Calu3 (cell line): Measurements from ENCODE around the gene CDH13. TPM values are rescaled to one million over a fixed set of nuclear protein-coding genes. Genes with fewer than 3 reads are reported as not detected.

Source experiments
- BruUV-seq: library from RNA; stranded (reverse); fragments of 400-500 nt; replicated peaks from 2 replicates; lab custom pipeline; 2021; lab: Mats Ljungman, UMichigan
- CTCF ChIA-PET: fragments of 300-600 bp; sonication (Branson Sonifier 250); formaldehyde crosslinking; loops from one replicate; lab custom pipeline; 2022; ENCODE audit warnings: antibody characterized with exemption; lab: Charles Lee
- DNase-seq: peaks from one replicate; pipeline ENCODE4 v3.0.0; 2022
- H3K27ac Mint-ChIP-seq: one replicate; pipeline ENCODE4 v1.8.0; 2022; ENCODE audit warnings: mixed read lengths; ENCODE audit not compliant: unreplicated experiment
- H3K27me3 Mint-ChIP-seq: one replicate; pipeline ENCODE4 v1.8.0; 2022; ENCODE audit warnings: mixed read lengths; ENCODE audit not compliant: unreplicated experiment
- H3K36me3 Mint-ChIP-seq: one replicate; pipeline ENCODE4 v1.8.0; 2022; ENCODE audit warnings: mild to moderate bottlenecking, moderate library complexity, mixed read lengths; ENCODE audit not compliant: insufficient read depth, unreplicated experiment
- H3K4me1 Mint-ChIP-seq: one replicate; pipeline ENCODE4 v1.8.0; 2022; ENCODE audit warnings: mild to moderate bottlenecking, low read depth, mixed read lengths; ENCODE audit not compliant: unreplicated experiment
- H3K4me3 Mint-ChIP-seq: one replicate; pipeline ENCODE4 v1.8.0; 2022; ENCODE audit warnings: mild to moderate bottlenecking, low read depth, moderate library complexity, mixed read lengths; ENCODE audit not compliant: unreplicated experiment
- H3K9me3 Mint-ChIP-seq: one replicate; pipeline ENCODE4 v1.8.0; 2022; ENCODE audit warnings: low read depth, mixed read lengths; ENCODE audit not compliant: unreplicated experiment
- CTCF ChIP-seq: fragments of 200-600 bp; IDR thresholded peaks from one replicate; pipeline ENCODE4 v1.8.0; 2022; ENCODE audit warnings: antibody characterized with exemption; ENCODE audit not compliant: unreplicated experiment
- intact Hi-C: fragments of 100-400 bp; cut with micrococcal nuclease; formaldehyde crosslinking; loops from one replicate; pipeline ENCODE4 v1.10.0; 2022; ENCODE audit not compliant: unreplicated experiment
- total RNA-seq: library from RNA; stranded (reverse); gene quantifications from 2 replicates; pipeline ENCODE4 v1.2.3, GENCODE V29; 2022

CDH13 gene
- total RNA-seq, 1 experiment from 2014 or later = not detected

DNA sequence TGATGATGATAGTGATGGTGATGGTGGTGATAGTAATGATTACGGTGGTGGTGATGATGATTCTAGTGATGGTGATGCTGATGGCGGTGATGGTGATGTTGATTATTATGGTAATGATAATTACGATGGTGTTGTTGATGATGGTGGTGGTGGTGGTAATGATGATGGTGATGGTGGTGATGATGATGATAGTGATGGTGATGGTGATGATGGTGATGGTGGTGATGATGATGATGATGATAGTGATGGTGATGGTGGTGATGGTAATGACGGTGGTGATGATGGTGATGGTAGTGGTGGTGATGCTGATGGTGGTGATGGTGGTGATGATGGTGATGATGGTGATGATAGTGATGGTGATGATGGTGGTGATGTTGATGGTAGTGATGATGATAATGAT is 370.0 kb downstream of the CDH13 start:
- Mint-ChIP-seq H3K4me3 (no peak overlapping the region), H3K36me3 (no peaks in the 10 kb centered on the region), H3K27me3 (no peaks in the 10 kb centered on the region), H3K27ac (no peak overlapping the region), H3K4me1 (no peaks in the 10 kb centered on the region), H3K9me3 (peaks cover 16% of the 10 kb centered on the region)
- TF ChIP-seq CTCF = no peak
- intact Hi-C loops = no loop called here
- CTCF ChIA-PET = no interaction called here
- DNase-seq = no peak
- BruUV-seq = no TSS peak

DNA sequence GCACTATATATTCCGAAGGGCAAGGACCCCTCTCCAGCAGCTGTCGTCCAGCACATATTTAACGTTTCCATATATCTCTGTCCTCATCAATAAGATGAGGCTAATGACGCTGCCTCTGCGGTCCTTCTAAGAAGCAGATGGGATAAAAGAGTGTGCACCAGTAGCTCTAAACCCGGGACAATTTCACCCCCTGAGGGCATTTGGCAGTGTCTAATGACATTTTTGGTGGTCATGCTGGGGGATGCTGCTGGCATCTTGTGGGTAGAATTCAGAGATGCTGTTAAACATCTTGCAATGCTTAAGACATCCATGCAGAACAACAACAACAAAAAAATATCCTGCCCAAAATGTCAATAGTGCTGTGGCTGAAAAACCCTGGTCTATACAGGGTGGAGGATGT is 372.9 kb downstream of the CDH13 start:
- no peaks in the 10 kb centered on the region for H3K27me3 Mint-ChIP-seq
- no peaks in the 10 kb centered on the region for H3K36me3 Mint-ChIP-seq
- CTCF ChIA-PET = interaction anchor here (0.7 kb wide), 1 partner anchor 215 kb away, joined by 3 read pairs; no protein-coding TSS in a partner anchor
- H3K9me3 Mint-ChIP-seq = peaks cover 14% of the 10 kb centered on the region
- no peak for TF ChIP-seq CTCF
- H3K4me3 Mint-ChIP-seq = no peak overlapping the region
- DNase-seq = no peak
- BruUV-seq = no TSS peak
- no peaks in the 10 kb centered on the region for H3K4me1 Mint-ChIP-seq
- no peak overlapping the region for H3K27ac Mint-ChIP-seq
- intact Hi-C loops = no loop called here

- intact Hi-C loops = no loop called here
- no peak overlapping the region for H3K4me3 Mint-ChIP-seq
- no peaks in the 10 kb centered on the region for H3K27me3 Mint-ChIP-seq
- H3K36me3 Mint-ChIP-seq = no peaks in the 10 kb centered on the region
- CTCF ChIA-PET = interaction anchor here (0.7 kb wide), 1 partner anchor 77 kb away, joined by 3 read pairs; no protein-coding TSS in a partner anchor
- H3K9me3 Mint-ChIP-seq = peaks cover 14% of the 10 kb centered on the region
- no peak for TF ChIP-seq CTCF
- no peak for DNase-seq
- BruUV-seq = no TSS peak
- no peaks in the 10 kb centered on the region for H3K4me1 Mint-ChIP-seq
- H3K27ac Mint-ChIP-seq = no peak overlapping the region
Observed at GRCh38 chr16:83002351-83003334, 375.9 kb downstream of the CDH13 start.

- intact Hi-C loops = no loop called here
- no peak for TF ChIP-seq CTCF
- H3K36me3 Mint-ChIP-seq = no peaks in the 10 kb centered on the region
- H3K27ac Mint-ChIP-seq = no peak overlapping the region
- no peak overlapping the region for H3K4me3 Mint-ChIP-seq
- H3K4me1 Mint-ChIP-seq = no peaks in the 10 kb centered on the region
- peaks cover 19% of the 10 kb centered on the region for H3K9me3 Mint-ChIP-seq
- no peaks in the 10 kb centered on the region for H3K27me3 Mint-ChIP-seq
- DNase-seq = no peak
- CTCF ChIA-PET = no interaction called here
- BruUV-seq = no TSS peak
Observed at GRCh38 chr16:83004868-83005652, 378.3 kb downstream of the CDH13 start.
